Osteoblast (primary cell): ENCODE measurements around the gene TTLL9. TPM values are rescaled to one million over a fixed set of nuclear protein-coding genes. Genes with fewer than 3 reads are reported as not detected.
A peak's percentile ranks its signal among the peaks of the same experiment; 100 is the strongest.

ENCODE experiments used
- DNase-seq: peaks from one replicate; pipeline ENCODE4 v3.0.0; 2011; ENCODE audit warnings: low spot score, mixed read lengths; ENCODE audit not compliant: insufficient read length; ENCODE audit errors: missing footprints
- H2AFZ ChIP-seq: 2 replicates; pipeline ENCODE4 v1.6.0; 2011; ENCODE audit warnings: mild to moderate bottlenecking, low read length
- H3K27ac ChIP-seq: 2 replicates; pipeline ENCODE4 v1.5.1; 2011; ENCODE audit warnings: mild to moderate bottlenecking, low read depth, low read length, moderate library complexity
- H3K27me3 ChIP-seq: 2 replicates; pipeline ENCODE4 v1.6.0; 2012; ENCODE audit warnings: mild to moderate bottlenecking, control low read depth, inconsistent platforms, low read length, moderate library complexity; ENCODE audit not compliant: insufficient read depth
- H3K36me3 ChIP-seq: 2 replicates; pipeline ENCODE4 v1.5.1; 2011; ENCODE audit warnings: mild to moderate bottlenecking, low read length, control low read depth, moderate library complexity; ENCODE audit not compliant: insufficient read depth
- H3K4me1 ChIP-seq: 2 replicates; pipeline ENCODE4 v1.5.1; 2011; ENCODE audit warnings: mild to moderate bottlenecking, low read length, control low read depth, moderate library complexity; ENCODE audit not compliant: insufficient read depth
- H3K4me2 ChIP-seq: 2 replicates; pipeline ENCODE4 v1.6.0; 2011; ENCODE audit warnings: mild to moderate bottlenecking, low read length; ENCODE audit not compliant: insufficient read depth
- H3K4me3 ChIP-seq: fragments of 200-600 bp; sonication (generic); 3 replicates; pipeline ENCODE4 v1.5.1; 2012; ENCODE audit warnings: mild to moderate bottlenecking, low read length, inconsistent platforms; ENCODE audit not compliant: insufficient read depth
- H3K79me2 ChIP-seq: 2 replicates; pipeline ENCODE4 v1.6.0; 2012; ENCODE audit warnings: mild to moderate bottlenecking, low read length, control low read depth, inconsistent platforms; ENCODE audit not compliant: insufficient read depth
- H3K9me3 ChIP-seq: 2 replicates; pipeline ENCODE4 v1.5.1; 2011; ENCODE audit warnings: low read depth, low read length, control low read depth
- H4K20me1 ChIP-seq: 2 replicates; pipeline ENCODE4 v1.6.0; 2012; ENCODE audit warnings: mild to moderate bottlenecking, low read length, control low read depth; ENCODE audit not compliant: insufficient read depth
- CTCF ChIP-seq: IDR thresholded peaks from 2 replicates; pipeline ENCODE4 v1.5.1; 2011; ENCODE audit warnings: mild to moderate bottlenecking, low read depth, low read length, moderate library complexity; ENCODE audit errors: extremely low read depth
- total RNA-seq: library from RNA; depleted of rRNA; stranded (reverse); fragments of >200 nt; gene quantifications from 2 replicates; pipeline ENCODE4 v1.2.3, GENCODE V29; 2012

Gene TTLL9
- total RNA-seq, 1 donor, result 0.72 TPM

GRCh38 chr20:31988430-31989015 lies 118.1 kb downstream of the TTLL9 start:
- Histone ChIP-seq H4K20me1 (no peaks in the 10 kb centered on the region), H3K27me3 (peaks cover under 1% of the 10 kb centered on the region), H3K4me3 (no peak overlapping the region), H2AFZ (no peak overlapping the region), H3K36me3 (no peaks in the 10 kb centered on the region), H3K4me2 (no peak overlapping the region), H3K27ac (no peak overlapping the region), H3K4me1 (no peaks in the 10 kb centered on the region), H3K9me3 (no peaks in the 10 kb centered on the region), H3K79me2 (no peaks in the 10 kb centered on the region)
- DNase-seq, result no peak
- TF ChIP-seq CTCF, result no peak

- peaks cover 7% of the 10 kb centered on the region for H3K27me3 ChIP-seq
- H4K20me1 ChIP-seq, result no peaks in the 10 kb centered on the region
- no peak for DNase-seq
- H3K27ac ChIP-seq, result no peak overlapping the region
- H3K9me3 ChIP-seq, result no peaks in the 10 kb centered on the region
- no peaks in the 10 kb centered on the region for H3K79me2 ChIP-seq
- H3K36me3 ChIP-seq, result no peaks in the 10 kb centered on the region
- no peak overlapping the region for H3K4me2 ChIP-seq
- no peaks in the 10 kb centered on the region for H3K4me1 ChIP-seq
- no peak for TF ChIP-seq CTCF
- no peak overlapping the region for H3K4me3 ChIP-seq
- H2AFZ ChIP-seq, result no peak overlapping the region
Observed at GRCh38 chr20:31989030-31989645, 118.7 kb downstream of the TTLL9 start.

- H3K4me2 ChIP-seq, result no peak overlapping the region
- no peaks in the 10 kb centered on the region for H3K36me3 ChIP-seq
- H3K27me3 ChIP-seq, result peaks cover 20% of the 10 kb centered on the region
- no peak overlapping the region for H3K27ac ChIP-seq
- no peaks in the 10 kb centered on the region for H3K79me2 ChIP-seq
- H2AFZ ChIP-seq, result no peak overlapping the region
- H3K9me3 ChIP-seq, result no peaks in the 10 kb centered on the region
- DNase-seq, result no peak
- H3K4me3 ChIP-seq, result no peak overlapping the region
- no peaks in the 10 kb centered on the region for H4K20me1 ChIP-seq
- no peaks in the 10 kb centered on the region for H3K4me1 ChIP-seq
- no peak for TF ChIP-seq CTCF
Observed at GRCh38 chr20:31990641-31991338, 120.4 kb downstream of the TTLL9 start.

GRCh38 chr20:31991339-31991705 lies 120.9 kb downstream of the TTLL9 start:
- peaks cover 20% of the 10 kb centered on the region for H3K27me3 ChIP-seq
- H3K36me3 ChIP-seq, result no peaks in the 10 kb centered on the region
- H4K20me1 ChIP-seq, result no peaks in the 10 kb centered on the region
- no peak overlapping the region for H3K27ac ChIP-seq
- DNase-seq, result peak; percentile 66
- TF ChIP-seq CTCF, result no peak
- no peaks in the 10 kb centered on the region for H3K79me2 ChIP-seq
- H3K4me3 ChIP-seq, result no peak overlapping the region
- no peak overlapping the region for H2AFZ ChIP-seq
- no peaks in the 10 kb centered on the region for H3K9me3 ChIP-seq
- no peak overlapping the region for H3K4me2 ChIP-seq
- H3K4me1 ChIP-seq, result no peaks in the 10 kb centered on the region
